Measurements from ENCODE around the gene KIF6. TPM values are rescaled to one million over a fixed set of nuclear protein-coding genes. Genes with fewer than 3 reads are reported as not detected.

KIF6 gene
- total RNA-seq, 4 donors from 2014 or later, result 0.14 to 46.6 (median 0.48) TPM; not detected in 1

DNA sequence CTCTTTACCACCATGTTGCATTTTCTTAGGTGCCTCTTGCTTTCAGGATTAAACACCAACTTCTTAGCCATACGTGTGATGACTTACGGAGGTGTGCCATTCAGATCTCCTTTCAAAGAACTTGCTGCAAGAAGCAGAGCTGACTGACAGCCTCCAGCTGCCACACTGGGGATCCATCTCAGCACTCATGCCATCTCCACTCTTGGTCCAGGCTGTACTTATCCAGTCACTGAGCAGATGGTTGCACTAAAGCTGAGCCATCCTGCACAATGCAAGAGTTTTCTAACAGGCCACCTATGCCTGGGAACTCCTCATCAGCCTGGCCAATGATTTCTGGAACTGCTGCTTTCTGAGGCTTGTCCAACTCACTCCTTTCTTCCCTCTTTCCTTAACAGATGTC is 31.4 kb upstream of the KIF6 start:
- Histone ChIP-seq H3K27me3 (no peaks in the 10 kb centered on the region), H3K4me1 (peaks cover 0 to 14% (median 2%) of the 10 kb centered on the region in 4 donors), H3K36me3 (no peaks in the 10 kb centered on the region), H3K4me3 (no peak overlapping the region), H3K27ac (no peak overlapping the region), H3K9me3 (no peaks in the 10 kb centered on the region)
- DNase-seq, result no peak
- intact Hi-C loops (cut with DNase I; ENCODE audit: low total_unique reads) (no loop called here), in situ Hi-C loops (cut with MboI; ENCODE audit: low pct_ligation_motif_present in 1 of 4, low pct_unique_long_range_greater_than_20kb in 1 of 4, low sequenced_read_pairs in 3 of 4) (no loop called here)
- WGBS, 2 donors (ENCODE audit: low coverage in 1 of 2), result 86 to 90% methylated on average over 2 of the region's 2 CpGs
- TF ChIP-seq POLR2AphosphoS5 (IDR thresholded peaks at IDR 0.05) (no peak), EP300 (IDR thresholded peaks at IDR 0.05; ENCODE audit: low read depth) (no peak), POLR2A (IDR thresholded peaks at IDR 0.05) (no peak)
- TF ChIP-seq, protein P1, sequence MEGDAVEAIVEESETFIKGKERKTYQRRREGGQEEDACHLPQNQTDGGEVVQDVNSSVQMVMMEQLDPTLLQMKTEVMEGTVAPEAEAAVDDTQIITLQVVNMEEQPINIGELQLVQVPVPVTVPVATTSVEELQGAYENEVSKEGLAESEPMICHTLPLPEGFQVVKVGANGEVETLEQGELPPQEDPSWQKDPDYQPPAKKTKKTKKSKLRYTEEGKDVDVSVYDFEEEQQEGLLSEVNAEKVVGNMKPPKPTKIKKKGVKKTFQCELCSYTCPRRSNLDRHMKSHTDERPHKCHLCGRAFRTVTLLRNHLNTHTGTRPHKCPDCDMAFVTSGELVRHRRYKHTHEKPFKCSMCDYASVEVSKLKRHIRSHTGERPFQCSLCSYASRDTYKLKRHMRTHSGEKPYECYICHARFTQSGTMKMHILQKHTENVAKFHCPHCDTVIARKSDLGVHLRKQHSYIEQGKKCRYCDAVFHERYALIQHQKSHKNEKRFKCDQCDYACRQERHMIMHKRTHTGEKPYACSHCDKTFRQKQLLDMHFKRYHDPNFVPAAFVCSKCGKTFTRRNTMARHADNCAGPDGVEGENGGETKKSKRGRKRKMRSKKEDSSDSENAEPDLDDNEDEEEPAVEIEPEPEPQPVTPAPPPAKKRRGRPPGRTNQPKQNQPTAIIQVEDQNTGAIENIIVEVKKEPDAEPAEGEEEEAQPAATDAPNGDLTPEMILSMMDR (IDR thresholded peaks at IDR 0.05), result no peak

DNA sequence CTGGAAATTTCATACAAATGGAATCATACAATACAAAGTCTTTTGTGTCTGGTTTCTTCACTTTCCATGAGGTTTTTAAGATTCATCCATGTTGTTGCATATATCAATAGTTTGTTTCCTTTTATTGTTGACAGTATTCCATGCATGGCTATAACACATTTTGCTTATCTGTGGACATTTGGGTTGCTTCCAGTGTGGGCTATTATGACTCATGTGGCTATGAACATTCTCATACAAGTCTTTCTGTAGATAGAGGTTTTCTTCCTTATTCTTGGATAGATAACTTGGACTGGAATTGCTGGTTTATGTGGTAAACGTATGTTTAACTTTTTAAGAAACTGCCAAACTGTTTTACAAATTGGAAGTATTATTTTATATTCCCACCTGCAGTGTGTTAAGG is 30.0 kb upstream of the KIF6 start:
- whole genome bisulfite sequencing, 2 donors (ENCODE audit: low coverage in 1 of 2), result 17 to 30% methylated on average over 1 of the region's 1 CpG
- Histone ChIP-seq H3K27me3 (no peaks in the 10 kb centered on the region), H3K9me3 (no peaks in the 10 kb centered on the region), H3K36me3 (no peaks in the 10 kb centered on the region), H3K27ac (no peak overlapping the region), H3K4me1 (peaks cover 0 to 7% (median 2%) of the 10 kb centered on the region in 4 donors), H3K4me3 (no peak overlapping the region)
- TF ChIP-seq EP300 (IDR thresholded peaks at IDR 0.05; ENCODE audit: low read depth) (no peak), POLR2AphosphoS5 (IDR thresholded peaks at IDR 0.05) (no peak), POLR2A (IDR thresholded peaks at IDR 0.05) (no peak)
- TF ChIP-seq, protein P1 (IDR thresholded peaks at IDR 0.05), result no peak
- in situ Hi-C loops (cut with MboI; ENCODE audit: low pct_ligation_motif_present in 1 of 4, low pct_unique_long_range_greater_than_20kb in 1 of 4, low sequenced_read_pairs in 3 of 4) (no loop called here), intact Hi-C loops (cut with DNase I; ENCODE audit: low total_unique reads) (no loop called here)
- DNase-seq, result no peak

- in situ Hi-C loops (cut with MboI; ENCODE audit: low pct_ligation_motif_present in 1 of 4, low pct_unique_long_range_greater_than_20kb in 1 of 4, low sequenced_read_pairs in 3 of 4), result no loop called here
- peaks cover 0 to 6% (median 2%) of the 10 kb centered on the region in 4 donors for H3K4me1 ChIP-seq
- TF ChIP-seq POLR2AphosphoS5 (IDR thresholded peaks at IDR 0.05) (no peak), POLR2A (IDR thresholded peaks at IDR 0.05) (no peak)
- peak overlapping the region; percentile 7 to 46 (median 34) for H3K27ac ChIP-seq
- intact Hi-C loops (cut with DNase I; ENCODE audit: low total_unique reads), result no loop called here
- H3K4me3 ChIP-seq, result no peak overlapping the region
- no peaks in the 10 kb centered on the region for H3K36me3 ChIP-seq
- WGBS, 2 donors (ENCODE audit: low coverage in 1 of 2), result 69 to 71% methylated on average over 4 to 5 of the region's 5 CpGs
- no peak for DNase-seq
- H3K27me3 ChIP-seq, result no peaks in the 10 kb centered on the region
- no peaks in the 10 kb centered on the region for H3K9me3 ChIP-seq
Measured at GRCh38 chr6:39754514-39755115, 29.4 kb upstream of the KIF6 start.

DNA sequence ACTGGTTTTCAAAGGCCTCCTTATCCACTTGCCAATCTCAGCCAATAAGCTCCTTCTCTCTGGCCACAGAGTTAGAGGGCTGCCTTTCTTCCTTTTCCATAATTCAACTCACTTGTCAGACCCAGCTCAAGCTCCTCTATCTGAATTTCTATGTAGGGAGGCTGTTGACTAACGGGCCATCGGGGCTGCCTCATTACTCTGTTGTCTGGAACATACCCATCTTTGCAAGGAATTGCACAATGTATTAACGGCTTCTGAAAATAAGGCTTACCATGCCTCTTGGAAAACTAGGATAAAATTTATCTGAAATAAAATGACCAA is 28.5 kb upstream of the KIF6 start:
- in situ Hi-C loops (cut with MboI; ENCODE audit: low pct_ligation_motif_present in 1 of 4, low pct_unique_long_range_greater_than_20kb in 1 of 4, low sequenced_read_pairs in 3 of 4) (no loop called here), intact Hi-C loops (cut with DNase I; ENCODE audit: low total_unique reads) (no loop called here)
- Histone ChIP-seq H3K4me1 (peaks cover 0 to 6% (median 2%) of the 10 kb centered on the region in 4 donors), H3K36me3 (no peaks in the 10 kb centered on the region), H3K27ac (peak overlapping the region; percentile 7 to 46 (median 33)), H3K4me3 (no peak overlapping the region), H3K9me3 (no peaks in the 10 kb centered on the region), H3K27me3 (no peaks in the 10 kb centered on the region)
- no peak for DNase-seq
- WGBS, 2 donors (ENCODE audit: low coverage in 1 of 2), result 44 to 52% methylated on average over 2 to 3 of the region's 3 CpGs
- TF ChIP-seq, protein P1 (IDR thresholded peaks at IDR 0.05), result no peak
- peak in 1 of 3 donors; percentile 38 for TF ChIP-seq POLR2AphosphoS5 (IDR thresholded peaks at IDR 0.05)
